ENCODE data around the gene TPMT.

DNA sequence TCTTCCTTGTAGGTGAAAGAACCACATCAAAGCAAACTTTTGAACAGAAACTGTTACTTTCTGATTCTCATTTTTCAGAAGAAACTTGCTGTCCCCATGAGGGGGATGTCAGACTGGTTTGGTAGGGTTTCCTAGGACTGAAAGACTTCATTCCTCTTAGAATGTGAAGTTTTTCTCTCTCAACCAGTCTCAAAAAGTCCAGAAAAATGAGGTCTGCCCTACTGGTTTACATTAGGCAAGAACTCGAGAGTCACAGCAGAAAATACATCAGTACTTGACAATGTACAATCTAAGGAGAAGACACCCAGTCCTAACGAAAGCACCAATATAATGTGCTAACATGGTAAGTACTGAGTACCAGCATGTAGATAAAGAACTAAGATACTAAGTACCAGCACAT lies 19.7 kb downstream of the TPMT start:
- TF ChIP-seq, protein P1, sequence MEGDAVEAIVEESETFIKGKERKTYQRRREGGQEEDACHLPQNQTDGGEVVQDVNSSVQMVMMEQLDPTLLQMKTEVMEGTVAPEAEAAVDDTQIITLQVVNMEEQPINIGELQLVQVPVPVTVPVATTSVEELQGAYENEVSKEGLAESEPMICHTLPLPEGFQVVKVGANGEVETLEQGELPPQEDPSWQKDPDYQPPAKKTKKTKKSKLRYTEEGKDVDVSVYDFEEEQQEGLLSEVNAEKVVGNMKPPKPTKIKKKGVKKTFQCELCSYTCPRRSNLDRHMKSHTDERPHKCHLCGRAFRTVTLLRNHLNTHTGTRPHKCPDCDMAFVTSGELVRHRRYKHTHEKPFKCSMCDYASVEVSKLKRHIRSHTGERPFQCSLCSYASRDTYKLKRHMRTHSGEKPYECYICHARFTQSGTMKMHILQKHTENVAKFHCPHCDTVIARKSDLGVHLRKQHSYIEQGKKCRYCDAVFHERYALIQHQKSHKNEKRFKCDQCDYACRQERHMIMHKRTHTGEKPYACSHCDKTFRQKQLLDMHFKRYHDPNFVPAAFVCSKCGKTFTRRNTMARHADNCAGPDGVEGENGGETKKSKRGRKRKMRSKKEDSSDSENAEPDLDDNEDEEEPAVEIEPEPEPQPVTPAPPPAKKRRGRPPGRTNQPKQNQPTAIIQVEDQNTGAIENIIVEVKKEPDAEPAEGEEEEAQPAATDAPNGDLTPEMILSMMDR (conservative IDR thresholded peaks at IDR 0.05; ENCODE audit: low read depth, low read length): no peak
- no peak for TF ChIP-seq EZH2phosphoT487 (IDR thresholded peaks at IDR 0.05; ENCODE audit: borderline replicate concordance, low read length)

All from PC-3 (cell line).